SIG-M5 treated with dmso at 0.1 percent for 504 hours (cell line): ENCODE data around the gene DPM2.

Source experiments
- DNase-seq: peaks from one replicate; lab custom pipeline; 2025; ENCODE audit not compliant: unreplicated experiment; lab: John Stamatoyannopoulos, UW

The DPM2 gene

DNA sequence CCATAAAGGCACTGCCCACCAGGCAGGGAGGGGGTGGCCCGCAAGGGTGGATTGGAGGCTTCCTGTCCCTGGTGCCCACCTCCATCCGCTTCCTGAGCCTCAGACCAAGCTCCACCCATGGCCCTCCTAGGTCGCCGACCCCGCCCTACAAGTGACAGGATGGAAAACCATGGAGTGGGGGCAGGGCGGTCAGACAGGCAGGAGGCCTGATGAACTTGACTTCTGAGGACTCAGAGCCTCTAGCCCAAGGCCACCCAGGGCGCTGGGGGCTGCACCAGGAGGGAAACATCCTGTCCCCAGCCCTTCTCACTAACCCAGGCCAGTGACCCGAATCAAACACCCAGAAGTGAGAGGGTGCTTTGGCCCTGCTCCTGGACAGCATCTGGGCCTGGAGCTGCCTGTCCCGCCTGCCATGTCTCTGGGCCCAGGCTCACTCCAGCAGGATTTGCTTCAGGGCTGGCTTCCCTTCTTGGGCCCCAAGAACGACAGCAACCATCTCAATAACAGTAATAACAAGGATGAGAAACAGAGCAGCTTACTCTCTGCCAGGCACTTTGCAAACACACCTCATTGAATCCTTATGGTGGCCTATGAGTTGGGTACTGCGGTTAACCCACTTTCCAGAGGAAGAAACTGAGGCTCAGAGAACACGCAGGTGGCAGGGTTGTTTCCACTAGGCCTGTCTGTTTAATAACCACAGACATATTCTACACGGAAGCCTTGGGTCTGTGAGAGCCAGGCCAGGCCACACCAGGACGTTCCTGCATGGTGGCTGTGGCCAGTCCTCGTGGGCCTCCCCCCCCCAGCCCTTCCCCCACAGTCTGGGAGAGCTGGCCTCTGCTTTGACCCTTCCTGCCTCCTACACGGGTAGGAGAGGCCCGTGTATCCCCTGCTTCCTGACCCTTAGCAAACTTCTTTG, 33.8 kb downstream of the DPM2 start:
- DNase-seq = no peak

- DNase-seq = peak; percentile 44
Measured at GRCh38 chr9:127899128-127899943, 38.3 kb downstream of the DPM2 start, which contains the start of gene ST6GALNAC6. Gene ST6GALNAC6 (minus strand): TSS chr9:127899603. CDS start chr9:127897981, 1,622 bp downstream.

- no peak for DNase-seq
Measured at GRCh38 chr9:127898433-127899127, 39.1 kb downstream of the DPM2 start.

- DNase-seq = peak; percentile 39
Measured at GRCh38 chr9:127897193-127897692, 40.4 kb downstream of the DPM2 start.

- DNase-seq = no peak
Measured at GRCh38 chr9:127896395-127897192, 41.1 kb downstream of the DPM2 start.

GRCh38 chr9:127895811-127896210, 41.8 kb downstream of the DPM2 start:
- no peak for DNase-seq

DNA sequence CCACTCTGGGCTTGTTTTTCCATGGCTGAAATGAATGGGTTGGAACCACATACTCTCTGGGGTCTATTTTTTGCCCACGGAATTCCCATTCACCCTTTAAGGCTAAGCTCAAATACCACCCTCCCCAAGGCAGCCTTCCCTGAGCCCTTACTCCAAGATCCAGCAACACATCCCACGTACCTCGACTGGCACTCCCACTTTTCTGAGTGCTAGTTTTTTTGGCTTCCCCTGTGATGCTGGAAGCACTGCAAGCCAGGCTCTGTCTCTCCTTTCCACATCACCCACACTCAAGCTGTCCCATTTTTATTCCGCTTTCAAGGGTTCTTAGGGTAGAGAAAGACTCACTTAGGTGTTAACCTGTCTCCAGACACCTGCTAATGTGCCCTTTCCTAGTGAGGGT, 44.3 kb downstream of the DPM2 start:
- no peak for DNase-seq

GRCh38 chr9:127892831-127893230, 44.8 kb downstream of the DPM2 start:
- DNase-seq = no peak

GRCh38 chr9:127890053-127890452, 47.6 kb downstream of the DPM2 start:
- no peak for DNase-seq

DNA sequence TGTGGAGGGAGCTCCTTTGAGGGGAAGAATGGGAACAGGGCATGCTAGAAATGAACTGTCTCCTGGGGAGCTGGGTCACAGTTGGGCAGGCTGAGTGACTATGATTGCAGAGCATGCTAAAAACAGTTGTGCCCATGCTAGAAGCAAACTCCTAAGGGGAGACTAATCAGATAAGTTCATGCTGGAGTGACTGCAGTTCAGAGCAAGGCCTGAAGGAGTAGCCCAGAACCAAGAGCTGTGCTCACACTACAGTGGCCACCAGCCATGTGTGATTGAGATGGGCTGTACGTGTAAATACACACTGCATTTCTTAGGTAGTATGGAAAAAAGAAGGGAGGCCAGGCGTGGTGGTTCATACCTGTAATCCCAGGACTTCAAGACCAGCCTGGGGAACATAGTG, 49.9 kb downstream of the DPM2 start:
- DNase-seq = no peak

DNA sequence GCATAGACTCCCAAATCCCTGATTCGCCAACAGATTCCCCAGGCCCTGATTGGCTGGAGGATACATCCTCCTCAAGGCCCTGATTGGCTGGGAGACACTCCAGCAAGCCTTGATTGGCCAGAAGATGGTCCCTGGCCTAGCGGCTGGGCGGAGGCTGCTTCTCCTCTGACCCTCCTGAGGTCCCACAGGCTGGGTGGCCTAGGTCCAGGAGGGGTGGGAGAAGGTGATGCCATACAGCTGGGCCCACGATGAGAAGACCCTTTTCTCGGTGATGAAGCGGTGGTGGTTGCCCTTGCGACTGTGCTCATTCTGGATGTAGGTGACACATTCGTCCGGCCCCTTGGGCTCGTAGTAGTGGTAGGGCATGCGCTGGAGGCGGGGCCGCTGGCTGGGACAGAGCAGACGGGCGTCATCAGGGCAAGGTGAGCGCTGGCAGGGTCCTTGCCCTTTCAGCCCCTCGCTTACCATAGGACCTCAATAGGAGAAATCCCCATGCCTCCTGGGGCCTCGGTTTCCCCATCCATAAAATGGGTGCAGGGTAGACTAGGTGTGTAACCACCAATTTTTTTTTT, 51.2 kb downstream of the DPM2 start:
- no peak for DNase-seq

DNA sequence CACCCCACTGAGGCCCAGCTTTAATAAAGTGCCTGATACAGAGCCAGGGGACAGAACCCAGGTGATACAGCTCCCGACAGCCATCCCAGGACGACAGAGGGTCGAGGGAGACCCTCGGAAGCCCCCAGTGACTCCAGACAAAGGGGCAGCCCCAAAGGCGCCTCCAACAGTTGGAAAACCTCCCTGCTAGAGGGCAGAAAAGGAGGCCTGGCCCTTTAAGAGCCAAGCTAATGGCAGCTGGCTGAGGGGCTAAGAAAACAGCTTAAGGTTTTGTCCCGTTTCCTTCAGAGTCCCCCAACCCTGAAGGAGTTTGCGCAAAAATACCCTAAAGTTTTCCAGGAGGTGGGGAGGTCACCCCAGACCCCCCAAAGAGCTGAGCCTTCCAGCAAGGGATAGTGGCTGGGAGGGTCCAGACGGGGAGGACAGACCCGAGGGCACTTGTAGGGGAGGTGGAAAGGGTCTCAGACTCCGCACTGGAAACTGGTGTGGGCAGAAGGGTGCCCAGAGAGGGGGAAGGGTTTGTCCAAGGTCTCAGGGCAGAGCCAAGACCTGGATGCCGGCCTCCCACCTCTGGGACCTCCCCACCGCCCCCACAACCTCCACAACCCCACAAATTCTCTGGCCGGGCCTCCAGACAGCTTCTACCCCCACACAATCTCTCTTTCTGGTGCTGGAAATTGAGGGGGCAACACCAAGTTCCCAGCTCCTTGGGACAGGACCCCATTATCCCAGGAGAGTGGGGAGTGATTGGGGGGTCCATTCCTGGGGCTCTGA, 52.0 kb downstream of the DPM2 start:
- DNase-seq = no peak
